Rectal smooth muscle tissue (tissue), 1 donor: ENCODE data around the gene HBP1.

ENCODE experiments used
- H3K27ac ChIP-seq: one replicate; pipeline ENCODE4 v1.7.0; 2013; ENCODE audit warnings: low read depth, low read length, inconsistent platforms
- H3K27me3 ChIP-seq: one replicate; pipeline ENCODE4 v1.7.0; 2013; ENCODE audit warnings: low read length; ENCODE audit not compliant: control insufficient read depth, insufficient read depth
- H3K36me3 ChIP-seq: one replicate; pipeline ENCODE4 v1.7.0; 2013; ENCODE audit warnings: low read length; ENCODE audit not compliant: control insufficient read depth, insufficient read depth
- H3K4me1 ChIP-seq: one replicate; pipeline ENCODE4 v1.7.0; 2013; ENCODE audit warnings: low read length; ENCODE audit not compliant: control insufficient read depth, insufficient read depth
- H3K4me3 ChIP-seq: one replicate; pipeline ENCODE4 v1.7.0; 2013; ENCODE audit warnings: low read length
- H3K9ac ChIP-seq: one replicate; pipeline ENCODE4 v1.7.0; 2013; ENCODE audit warnings: low read length

The HBP1 gene

DNA sequence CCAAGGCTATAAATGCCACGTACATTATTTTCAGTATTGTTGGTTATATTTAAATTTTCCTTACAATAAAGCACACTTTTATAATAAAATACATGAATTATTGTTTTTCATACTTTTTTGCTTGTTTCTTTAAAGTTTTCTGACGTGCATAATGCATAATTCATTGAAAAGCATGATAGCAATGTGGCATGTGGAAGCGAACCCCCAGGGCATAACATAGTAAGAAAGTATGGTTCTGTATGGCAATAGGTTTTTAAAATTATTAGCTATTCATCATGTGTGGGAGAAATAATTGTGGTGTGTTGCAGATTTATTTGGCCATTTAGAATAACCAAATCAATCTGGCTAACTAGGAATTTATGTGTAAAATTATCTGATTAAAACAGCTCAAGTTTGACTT lies 7.4 kb upstream of the HBP1 start:
- Histone ChIP-seq H3K4me3 (no peak overlapping the region), H3K4me1 (no peaks in the 10 kb centered on the region), H3K27me3 (no peaks in the 10 kb centered on the region), H3K36me3 (no peaks in the 10 kb centered on the region), H3K9ac (no peak overlapping the region), H3K27ac (no peak overlapping the region)

- Histone ChIP-seq H3K9ac (no peak overlapping the region), H3K27me3 (no peaks in the 10 kb centered on the region), H3K4me3 (no peak overlapping the region), H3K36me3 (no peaks in the 10 kb centered on the region), H3K27ac (no peak overlapping the region), H3K4me1 (no peaks in the 10 kb centered on the region)
These were observed 6.3 kb upstream of the HBP1 start for GRCh38 chr7:107162475-107162874.

- Histone ChIP-seq H3K27me3 (no peaks in the 10 kb centered on the region), H3K36me3 (no peaks in the 10 kb centered on the region), H3K27ac (no peak overlapping the region), H3K9ac (no peak overlapping the region), H3K4me1 (no peaks in the 10 kb centered on the region), H3K4me3 (no peak overlapping the region)
These were observed 4.7 kb upstream of the HBP1 start for GRCh38 chr7:107164092-107164491.

GRCh38 chr7:107165341-107165740 lies 3.5 kb upstream of the HBP1 start:
- Histone ChIP-seq H3K27me3 (no peaks in the 10 kb centered on the region), H3K9ac (no peak overlapping the region), H3K4me3 (no peak overlapping the region), H3K27ac (no peak overlapping the region), H3K4me1 (no peaks in the 10 kb centered on the region), H3K36me3 (no peaks in the 10 kb centered on the region)

DNA sequence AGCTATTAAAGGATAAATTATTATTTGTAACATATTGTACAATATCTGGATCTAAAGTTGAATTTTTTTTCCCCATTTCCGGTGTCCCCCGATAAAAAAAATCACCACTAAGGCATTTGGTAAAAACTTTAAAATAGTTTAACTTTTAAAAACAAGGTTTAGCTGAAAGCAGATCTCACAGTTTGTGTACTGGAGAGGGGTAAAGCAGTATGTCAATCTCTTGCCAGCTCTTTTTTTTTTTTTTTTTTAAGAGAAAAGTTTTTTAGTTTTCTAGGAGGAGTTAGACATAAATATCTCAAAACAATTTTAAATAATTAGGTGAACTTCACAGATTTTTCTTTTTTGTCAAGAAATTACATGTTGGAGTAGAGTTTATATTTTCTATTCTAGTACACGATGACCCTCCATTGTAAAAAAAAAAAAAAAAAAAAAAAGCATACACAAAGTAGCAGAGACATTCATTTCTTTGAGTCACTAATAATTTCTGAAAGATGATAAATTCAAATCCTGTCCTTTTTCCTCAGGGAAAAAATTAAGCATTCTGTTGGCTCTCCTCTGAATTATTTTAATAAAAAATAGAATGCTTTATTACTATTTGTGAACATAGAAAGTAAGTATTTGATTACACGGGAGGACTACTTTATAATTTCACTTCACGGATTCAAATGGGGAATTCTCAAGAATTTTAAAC lies 1.9 kb upstream of the HBP1 start:
- H3K27me3 ChIP-seq: no peaks in the 10 kb centered on the region
- no peak overlapping the region for H3K9ac ChIP-seq
- no peaks in the 10 kb centered on the region for H3K36me3 ChIP-seq
- peak overlapping the region; percentile 83 for H3K4me3 ChIP-seq
- H3K27ac ChIP-seq: peak overlapping the region; percentile 98
- H3K4me1 ChIP-seq: no peaks in the 10 kb centered on the region

DNA sequence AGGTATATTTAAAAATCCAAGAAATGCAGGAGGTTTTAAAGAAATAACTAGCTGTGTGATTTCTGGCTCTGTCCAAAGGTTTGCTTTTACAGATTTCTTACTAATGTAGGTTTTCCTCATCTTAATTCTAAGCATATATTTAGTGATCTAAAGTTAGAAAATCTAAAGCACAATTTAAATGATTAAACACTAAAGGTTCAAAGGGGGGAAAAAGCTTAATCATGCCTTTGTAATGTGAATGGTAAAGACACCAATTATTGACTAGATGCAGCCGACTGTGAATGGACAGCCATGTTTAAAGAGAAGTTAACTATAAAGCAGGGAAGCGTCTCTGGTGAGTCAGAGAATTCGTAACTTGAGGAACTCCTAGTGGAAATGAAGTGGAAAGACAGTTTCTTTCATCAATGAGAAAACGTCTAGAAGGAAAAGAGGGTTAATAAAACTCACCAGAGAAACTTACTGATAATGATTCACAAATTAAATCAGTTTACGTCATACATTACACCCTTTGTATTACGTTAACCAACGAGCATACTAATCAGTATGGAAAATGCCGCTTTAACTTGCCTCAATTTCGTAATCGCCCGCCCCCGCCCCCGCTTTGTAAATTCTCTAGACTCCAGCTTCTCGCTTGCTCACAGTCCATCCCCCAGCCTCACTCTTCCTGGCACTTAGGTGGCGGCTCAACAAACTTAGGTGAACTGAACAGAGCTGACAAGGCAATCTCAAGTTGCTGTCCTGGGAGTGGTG lies 1.1 kb upstream of the HBP1 start:
- no peaks in the 10 kb centered on the region for H3K4me1 ChIP-seq
- H3K27me3 ChIP-seq: no peaks in the 10 kb centered on the region
- no peaks in the 10 kb centered on the region for H3K36me3 ChIP-seq
- H3K27ac ChIP-seq: peak overlapping the region; percentile 98
- H3K4me3 ChIP-seq: peak overlapping the region; percentile 83
- H3K9ac ChIP-seq: peak overlapping the region; percentile 89

DNA sequence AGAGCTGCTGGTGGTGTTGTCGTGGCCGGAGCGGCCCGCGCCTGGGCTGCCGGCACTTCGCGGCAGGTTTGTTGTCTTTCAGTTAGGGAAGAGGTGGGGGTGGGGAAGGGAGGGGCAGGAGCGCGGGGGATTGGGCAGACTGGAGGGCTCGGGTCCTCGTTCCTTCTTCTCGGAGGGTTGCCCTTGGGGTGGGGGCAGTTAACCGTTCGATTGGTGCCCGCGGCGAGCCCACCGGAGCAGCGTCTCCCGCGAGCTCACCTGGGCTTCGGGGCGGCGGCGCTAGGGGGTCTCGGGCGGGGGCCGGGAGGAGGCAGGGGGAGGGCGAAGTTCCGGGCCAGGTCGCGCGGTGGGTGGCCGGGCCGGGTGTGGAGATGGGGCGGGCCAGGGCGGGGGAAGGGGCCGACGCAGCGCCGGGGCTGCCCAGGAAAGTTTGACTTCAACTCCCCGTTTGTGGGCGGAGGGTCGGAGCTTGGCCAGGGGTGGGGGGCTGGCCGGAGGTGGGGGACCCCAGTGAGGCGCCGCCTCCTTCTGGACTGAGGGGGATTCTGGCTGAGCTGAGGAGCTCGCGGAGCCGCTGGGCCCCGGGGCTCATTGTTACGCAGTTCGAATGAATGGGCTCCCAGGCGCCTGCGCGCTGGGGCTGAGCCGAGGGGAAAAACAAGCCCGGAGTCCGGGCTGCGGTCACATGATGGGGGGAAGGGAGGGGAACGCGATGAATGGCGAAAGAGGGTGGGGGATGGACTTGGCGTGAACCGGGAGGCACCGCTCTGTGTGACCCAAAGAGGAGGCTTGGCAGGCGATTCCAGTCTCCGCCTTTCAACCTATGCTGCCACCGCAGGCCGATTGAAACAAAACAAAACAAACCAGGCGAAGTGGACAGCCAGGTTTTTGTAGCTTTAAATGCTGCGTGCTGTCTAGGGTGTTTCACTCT lies 582 bp downstream of the HBP1 start:
- H3K4me1 ChIP-seq: peaks cover 4% of the 10 kb centered on the region
- no peaks in the 10 kb centered on the region for H3K27me3 ChIP-seq
- H3K27ac ChIP-seq: peak overlapping the region; percentile 97
- peak overlapping the region; percentile 93 for H3K9ac ChIP-seq
- peak overlapping the region; percentile 94 for H3K4me3 ChIP-seq
- no peaks in the 10 kb centered on the region for H3K36me3 ChIP-seq

- H3K4me3 ChIP-seq: peak overlapping the region; percentile 94
- H3K9ac ChIP-seq: peak overlapping the region; percentile 13
- no peaks in the 10 kb centered on the region for H3K27me3 ChIP-seq
- peaks cover 6% of the 10 kb centered on the region for H3K4me1 ChIP-seq
- H3K27ac ChIP-seq: peak overlapping the region; percentile 97
- H3K36me3 ChIP-seq: no peaks in the 10 kb centered on the region
These were observed 1.5 kb downstream of the HBP1 start for GRCh38 chr7:107170051-107170915.

DNA sequence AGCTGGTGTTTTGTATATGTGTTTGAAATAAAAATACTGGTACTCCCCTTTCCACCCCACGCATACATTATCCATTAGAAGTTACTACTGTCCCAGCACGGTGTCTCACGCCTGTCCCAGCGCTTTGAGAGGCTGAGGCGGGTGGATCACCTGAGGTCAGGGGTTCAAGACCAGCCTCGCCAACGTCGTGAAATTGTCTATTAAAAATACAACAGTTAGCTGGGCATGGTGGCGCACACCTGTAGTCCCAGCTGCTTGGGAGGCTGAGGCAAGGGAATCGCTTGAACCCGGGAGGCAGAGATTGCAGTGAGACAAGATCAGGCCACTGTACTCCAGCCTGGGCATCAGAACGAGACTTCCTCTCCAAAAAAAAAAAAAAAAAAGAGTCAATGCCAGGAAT lies 2.7 kb downstream of the HBP1 start:
- no peak overlapping the region for H3K27ac ChIP-seq
- peaks cover 6% of the 10 kb centered on the region for H3K4me1 ChIP-seq
- H3K4me3 ChIP-seq: no peak overlapping the region
- H3K9ac ChIP-seq: no peak overlapping the region
- H3K36me3 ChIP-seq: no peaks in the 10 kb centered on the region
- no peaks in the 10 kb centered on the region for H3K27me3 ChIP-seq

DNA sequence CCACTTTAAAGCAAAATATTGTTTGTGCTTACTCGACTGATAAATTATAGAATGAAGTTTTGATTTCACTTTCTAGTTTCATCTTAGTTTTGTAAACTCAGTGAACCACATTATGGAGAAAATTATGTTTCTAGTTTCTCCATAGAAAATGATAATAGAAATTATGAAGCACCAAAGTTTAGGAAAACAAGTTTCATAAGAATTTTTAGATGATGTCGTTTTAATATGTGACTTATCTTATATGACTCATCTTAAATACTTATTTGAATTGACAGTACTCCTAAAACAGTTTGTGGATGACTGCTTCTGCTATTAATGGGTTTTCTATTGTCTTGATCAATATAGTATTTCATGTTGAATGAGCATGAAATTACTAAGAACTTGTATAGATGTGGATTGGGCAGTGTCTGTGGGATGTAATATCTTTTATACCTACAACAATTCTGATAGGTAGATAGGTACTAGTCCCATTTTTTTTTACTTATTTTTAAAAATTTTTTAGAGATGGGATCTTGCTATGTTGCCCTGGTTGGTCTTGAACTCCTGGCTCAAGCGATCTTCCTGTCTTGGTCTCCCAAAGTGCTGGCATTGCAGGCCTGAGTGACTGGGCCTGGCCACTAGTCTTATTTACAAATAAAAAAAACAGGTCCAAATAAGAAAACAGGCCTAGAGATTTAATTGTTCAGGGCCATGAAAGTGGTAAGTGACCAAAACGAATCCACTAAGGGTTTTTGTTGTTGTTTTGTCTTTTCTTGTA lies 3.7 kb downstream of the HBP1 start:
- no peak overlapping the region for H3K9ac ChIP-seq
- no peak overlapping the region for H3K27ac ChIP-seq
- H3K4me3 ChIP-seq: no peak overlapping the region
- no peaks in the 10 kb centered on the region for H3K36me3 ChIP-seq
- H3K27me3 ChIP-seq: no peaks in the 10 kb centered on the region
- H3K4me1 ChIP-seq: peaks cover 6% of the 10 kb centered on the region

- no peak overlapping the region for H3K4me3 ChIP-seq
- H3K27me3 ChIP-seq: no peaks in the 10 kb centered on the region
- H3K9ac ChIP-seq: no peak overlapping the region
- no peaks in the 10 kb centered on the region for H3K36me3 ChIP-seq
- no peak overlapping the region for H3K27ac ChIP-seq
- H3K4me1 ChIP-seq: peaks cover 6% of the 10 kb centered on the region
These were observed 4.4 kb downstream of the HBP1 start for GRCh38 chr7:107173191-107173590.
